Measurements from ENCODE around the gene ANKK1.

The ANKK1 gene

GRCh38 chr11:113376156-113376555 is 11.4 kb upstream of the ANKK1 start:
- Histone ChIP-seq H3K36me3 (ENCODE audit: control insufficient read depth in 2 of 2, insufficient read depth in 2 of 2, low read length in 2 of 2) (no peaks in the 10 kb centered on the region), H3K27ac (ENCODE audit: low read depth in 2 of 2, low read length in 2 of 2) (no peak overlapping the region), H3K4me1 (ENCODE audit: control insufficient read depth in 2 of 2, insufficient read depth in 2 of 2, low read length in 2 of 2) (no peaks in the 10 kb centered on the region), H3K9ac (ENCODE audit: low read depth in 1 of 2, low read length in 2 of 2) (no peak overlapping the region), H3K9me3 (ENCODE audit: control insufficient read depth in 2 of 2, low read length in 2 of 2) (no peaks in the 10 kb centered on the region), H3K27me3 (ENCODE audit: control insufficient read depth in 2 of 2, insufficient read depth in 2 of 2, low read length in 2 of 2) (no peaks in the 10 kb centered on the region), H3K4me3 (ENCODE audit: low read length in 2 of 2) (no peak overlapping the region)

DNA sequence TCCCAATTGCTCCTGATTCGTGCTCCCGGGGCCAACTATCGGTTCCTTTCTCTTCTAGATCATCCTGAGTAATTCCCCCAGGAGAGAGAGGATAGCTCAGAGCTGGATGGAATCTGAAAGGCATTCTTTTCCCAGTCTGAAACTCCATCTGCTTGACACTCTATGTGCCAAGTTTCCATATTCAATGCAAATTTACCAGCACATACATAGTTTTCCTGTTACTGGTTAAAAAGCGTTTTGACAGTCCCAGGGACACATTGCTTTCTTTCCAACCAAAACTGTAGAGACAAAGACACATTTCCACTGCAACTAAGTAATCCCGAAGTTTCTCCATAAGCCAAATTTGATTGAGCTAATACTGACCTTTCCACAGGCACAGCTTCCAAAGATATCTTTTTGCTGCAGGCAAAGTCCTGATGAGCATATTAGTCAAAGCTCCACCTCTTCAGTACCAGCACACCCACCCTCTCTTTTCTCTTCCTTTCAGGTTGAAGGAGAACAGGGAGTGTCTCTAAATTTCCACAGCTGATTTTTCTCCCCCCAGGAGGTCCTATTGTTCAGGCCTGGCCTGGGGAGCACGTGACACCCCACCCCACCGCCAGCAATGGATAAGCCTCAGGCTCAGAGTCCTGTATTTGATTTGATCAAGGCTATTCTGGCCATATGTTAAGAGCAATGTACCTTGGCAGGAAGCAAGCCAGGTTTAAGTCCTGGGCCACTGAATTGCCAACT is 9.7 kb upstream of the ANKK1 start:
- Histone ChIP-seq H3K4me3 (ENCODE audit: low read length in 2 of 2) (no peak overlapping the region), H3K9me3 (ENCODE audit: control insufficient read depth in 2 of 2, low read length in 2 of 2) (no peaks in the 10 kb centered on the region)

GRCh38 chr11:113378692-113379091 is 8.9 kb upstream of the ANKK1 start:
- no peaks in the 10 kb centered on the region for H3K36me3 ChIP-seq (ENCODE audit: control insufficient read depth in 2 of 2, insufficient read depth in 2 of 2, low read length in 2 of 2)
- no peak overlapping the region for H3K27ac ChIP-seq (ENCODE audit: low read depth in 2 of 2, low read length in 2 of 2)
- no peaks in the 10 kb centered on the region for H3K9me3 ChIP-seq (ENCODE audit: control insufficient read depth in 2 of 2, low read length in 2 of 2)
- no peaks in the 10 kb centered on the region for H3K27me3 ChIP-seq (ENCODE audit: control insufficient read depth in 2 of 2, insufficient read depth in 2 of 2, low read length in 2 of 2)
- no peak overlapping the region for H3K9ac ChIP-seq (ENCODE audit: low read depth in 1 of 2, low read length in 2 of 2)
- H3K4me1 ChIP-seq (ENCODE audit: control insufficient read depth in 2 of 2, insufficient read depth in 2 of 2, low read length in 2 of 2), result no peaks in the 10 kb centered on the region
- no peak overlapping the region for H3K4me3 ChIP-seq (ENCODE audit: low read length in 2 of 2)

More for the DNA sequence above, 9.7 kb upstream of the ANKK1 start:
- H3K9ac ChIP-seq (ENCODE audit: low read depth in 1 of 2, low read length in 2 of 2), result no peak overlapping the region
- no peaks in the 10 kb centered on the region for H3K27me3 ChIP-seq (ENCODE audit: control insufficient read depth in 2 of 2, insufficient read depth in 2 of 2, low read length in 2 of 2)
- H3K27ac ChIP-seq (ENCODE audit: low read depth in 2 of 2, low read length in 2 of 2), result no peak overlapping the region
- no peaks in the 10 kb centered on the region for H3K4me1 ChIP-seq (ENCODE audit: control insufficient read depth in 2 of 2, insufficient read depth in 2 of 2, low read length in 2 of 2)
- no peaks in the 10 kb centered on the region for H3K36me3 ChIP-seq (ENCODE audit: control insufficient read depth in 2 of 2, insufficient read depth in 2 of 2, low read length in 2 of 2)

GRCh38 chr11:113382121-113382520 is 5.5 kb upstream of the ANKK1 start:
- H3K36me3 ChIP-seq (ENCODE audit: control insufficient read depth in 2 of 2, insufficient read depth in 2 of 2, low read length in 2 of 2), result no peaks in the 10 kb centered on the region
- H3K9ac ChIP-seq (ENCODE audit: low read depth in 1 of 2, low read length in 2 of 2), result no peak overlapping the region
- H3K27me3 ChIP-seq (ENCODE audit: control insufficient read depth in 2 of 2, insufficient read depth in 2 of 2, low read length in 2 of 2), result peaks cover 0 to under 1% of the 10 kb centered on the region in 2 donors
- no peaks in the 10 kb centered on the region for H3K9me3 ChIP-seq (ENCODE audit: control insufficient read depth in 2 of 2, low read length in 2 of 2)
- no peak overlapping the region for H3K27ac ChIP-seq (ENCODE audit: low read depth in 2 of 2, low read length in 2 of 2)
- no peak overlapping the region for H3K4me3 ChIP-seq (ENCODE audit: low read length in 2 of 2)
- H3K4me1 ChIP-seq (ENCODE audit: control insufficient read depth in 2 of 2, insufficient read depth in 2 of 2, low read length in 2 of 2), result no peaks in the 10 kb centered on the region

DNA sequence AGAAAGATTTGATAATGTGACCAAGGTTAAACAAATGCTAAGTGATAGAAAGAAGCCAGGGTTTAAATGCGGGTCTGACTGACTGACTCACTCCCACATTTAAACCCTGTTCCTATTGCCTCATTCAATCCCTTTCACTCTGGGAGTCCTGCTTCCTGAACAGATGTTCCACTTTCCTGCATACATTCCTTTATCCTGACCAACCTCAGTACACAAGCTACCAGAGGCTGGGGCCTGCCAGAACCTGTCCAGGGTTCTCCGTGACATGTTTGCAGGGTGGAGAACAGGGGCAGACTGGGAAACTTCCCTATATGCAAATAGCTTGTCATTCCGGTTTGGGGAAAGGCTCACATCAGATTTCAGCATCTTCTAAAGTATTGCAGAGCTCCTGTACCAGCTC is 3.0 kb upstream of the ANKK1 start:
- Histone ChIP-seq H3K9me3 (ENCODE audit: control insufficient read depth in 2 of 2, low read length in 2 of 2) (no peaks in the 10 kb centered on the region), H3K9ac (ENCODE audit: low read depth in 1 of 2, low read length in 2 of 2) (no peak overlapping the region), H3K36me3 (ENCODE audit: control insufficient read depth in 2 of 2, insufficient read depth in 2 of 2, low read length in 2 of 2) (no peaks in the 10 kb centered on the region), H3K4me1 (ENCODE audit: control insufficient read depth in 2 of 2, insufficient read depth in 2 of 2, low read length in 2 of 2) (no peaks in the 10 kb centered on the region), H3K27ac (ENCODE audit: low read depth in 2 of 2, low read length in 2 of 2) (no peak overlapping the region), H3K4me3 (ENCODE audit: low read length in 2 of 2) (no peak overlapping the region), H3K27me3 (ENCODE audit: control insufficient read depth in 2 of 2, insufficient read depth in 2 of 2, low read length in 2 of 2) (peaks cover 3 to 10% of the 10 kb centered on the region in 2 donors)

GRCh38 chr11:113385749-113386148 is 1.8 kb upstream of the ANKK1 start:
- Histone ChIP-seq H3K9ac (ENCODE audit: low read depth in 1 of 2, low read length in 2 of 2) (no peak overlapping the region), H3K27me3 (ENCODE audit: control insufficient read depth in 2 of 2, insufficient read depth in 2 of 2, low read length in 2 of 2) (peaks cover 3 to 10% of the 10 kb centered on the region in 2 donors), H3K27ac (ENCODE audit: low read depth in 2 of 2, low read length in 2 of 2) (no peak overlapping the region), H3K36me3 (ENCODE audit: control insufficient read depth in 2 of 2, insufficient read depth in 2 of 2, low read length in 2 of 2) (no peaks in the 10 kb centered on the region), H3K4me1 (ENCODE audit: control insufficient read depth in 2 of 2, insufficient read depth in 2 of 2, low read length in 2 of 2) (no peaks in the 10 kb centered on the region), H3K4me3 (ENCODE audit: low read length in 2 of 2) (no peak overlapping the region), H3K9me3 (ENCODE audit: control insufficient read depth in 2 of 2, low read length in 2 of 2) (no peaks in the 10 kb centered on the region)

GRCh38 chr11:113386866-113387265 is 713 bp upstream of the ANKK1 start:
- Histone ChIP-seq H3K27ac (ENCODE audit: low read depth in 2 of 2, low read length in 2 of 2) (no peak overlapping the region), H3K36me3 (ENCODE audit: control insufficient read depth in 2 of 2, insufficient read depth in 2 of 2, low read length in 2 of 2) (no peaks in the 10 kb centered on the region), H3K4me3 (ENCODE audit: low read length in 2 of 2) (no peak overlapping the region), H3K9me3 (ENCODE audit: control insufficient read depth in 2 of 2, low read length in 2 of 2) (no peaks in the 10 kb centered on the region), H3K27me3 (ENCODE audit: control insufficient read depth in 2 of 2, insufficient read depth in 2 of 2, low read length in 2 of 2) (peaks cover 7 to 10% of the 10 kb centered on the region in 2 donors), H3K9ac (ENCODE audit: low read depth in 1 of 2, low read length in 2 of 2) (no peak overlapping the region), H3K4me1 (ENCODE audit: control insufficient read depth in 2 of 2, insufficient read depth in 2 of 2, low read length in 2 of 2) (no peaks in the 10 kb centered on the region)

DNA sequence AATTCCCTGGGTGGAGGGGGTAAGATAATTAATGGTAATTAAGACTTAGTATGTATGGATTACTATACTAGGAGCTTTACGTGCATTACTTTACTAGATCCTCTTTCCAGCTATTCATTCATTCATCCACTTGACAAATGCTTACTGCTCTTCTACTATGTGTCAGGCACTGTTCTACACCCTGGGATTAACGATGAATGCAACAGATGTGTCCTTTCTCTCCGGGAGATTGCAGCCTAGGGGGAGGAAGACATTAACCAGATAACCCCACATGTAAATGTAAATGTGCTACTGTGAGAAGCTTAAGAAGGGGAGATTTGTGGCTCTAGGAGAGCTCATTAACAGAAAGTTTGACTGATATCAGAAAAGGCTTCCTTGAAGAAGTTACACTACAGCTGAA is 1.7 kb downstream of the ANKK1 start:
- H3K4me1 ChIP-seq (ENCODE audit: control insufficient read depth in 2 of 2, insufficient read depth in 2 of 2, low read length in 2 of 2), result no peaks in the 10 kb centered on the region
- H3K36me3 ChIP-seq (ENCODE audit: control insufficient read depth in 2 of 2, insufficient read depth in 2 of 2, low read length in 2 of 2), result no peaks in the 10 kb centered on the region
- H3K4me3 ChIP-seq (ENCODE audit: low read length in 2 of 2), result no peak overlapping the region
- peaks cover 7 to 10% of the 10 kb centered on the region in 2 donors for H3K27me3 ChIP-seq (ENCODE audit: control insufficient read depth in 2 of 2, insufficient read depth in 2 of 2, low read length in 2 of 2)
- H3K27ac ChIP-seq (ENCODE audit: low read depth in 2 of 2, low read length in 2 of 2), result no peak overlapping the region
- H3K9me3 ChIP-seq (ENCODE audit: control insufficient read depth in 2 of 2, low read length in 2 of 2), result no peaks in the 10 kb centered on the region
- H3K9ac ChIP-seq (ENCODE audit: low read depth in 1 of 2, low read length in 2 of 2), result no peak overlapping the region

- H3K36me3 ChIP-seq (ENCODE audit: control insufficient read depth in 2 of 2, insufficient read depth in 2 of 2, low read length in 2 of 2), result no peaks in the 10 kb centered on the region
- peaks cover 7% of the 10 kb centered on the region in 2 donors for H3K27me3 ChIP-seq (ENCODE audit: control insufficient read depth in 2 of 2, insufficient read depth in 2 of 2, low read length in 2 of 2)
- H3K9me3 ChIP-seq (ENCODE audit: control insufficient read depth in 2 of 2, low read length in 2 of 2), result no peaks in the 10 kb centered on the region
- no peak overlapping the region for H3K27ac ChIP-seq (ENCODE audit: low read depth in 2 of 2, low read length in 2 of 2)
- no peak overlapping the region for H3K4me3 ChIP-seq (ENCODE audit: low read length in 2 of 2)
- H3K4me1 ChIP-seq (ENCODE audit: control insufficient read depth in 2 of 2, insufficient read depth in 2 of 2, low read length in 2 of 2), result no peaks in the 10 kb centered on the region
- no peak overlapping the region for H3K9ac ChIP-seq (ENCODE audit: low read depth in 1 of 2, low read length in 2 of 2)
Observed at GRCh38 chr11:113392236-113392921, 4.8 kb downstream of the ANKK1 start.

GRCh38 chr11:113393501-113393985 is 6.0 kb downstream of the ANKK1 start:
- no peaks in the 10 kb centered on the region for H3K9me3 ChIP-seq (ENCODE audit: control insufficient read depth in 2 of 2, low read length in 2 of 2)
- no peaks in the 10 kb centered on the region for H3K36me3 ChIP-seq (ENCODE audit: control insufficient read depth in 2 of 2, insufficient read depth in 2 of 2, low read length in 2 of 2)
- peaks cover 0 to 3% of the 10 kb centered on the region in 2 donors for H3K27me3 ChIP-seq (ENCODE audit: control insufficient read depth in 2 of 2, insufficient read depth in 2 of 2, low read length in 2 of 2)
- H3K4me1 ChIP-seq (ENCODE audit: control insufficient read depth in 2 of 2, insufficient read depth in 2 of 2, low read length in 2 of 2), result no peaks in the 10 kb centered on the region
- no peak overlapping the region for H3K4me3 ChIP-seq (ENCODE audit: low read length in 2 of 2)
- no peak overlapping the region for H3K9ac ChIP-seq (ENCODE audit: low read depth in 1 of 2, low read length in 2 of 2)
- no peak overlapping the region for H3K27ac ChIP-seq (ENCODE audit: low read depth in 2 of 2, low read length in 2 of 2)
